ENCODE measurements around the gene P3H4. TPM values are rescaled to one million over a fixed set of nuclear protein-coding genes. Genes with fewer than 3 reads are reported as not detected.

Gene P3H4
- total RNA-seq, 1 experiment from 2014 or later = 24.0 TPM

- Mint-ChIP-seq H3K36me3 (ENCODE audit: insufficient read depth in 1 of 3, low read depth in 3 of 3) (peaks cover 26 to 36% (median 32%) of the 10 kb centered on the region in 3 experiments), H3K27me3 (ENCODE audit: low read depth) (peaks cover 11% of the 10 kb centered on the region), H3K4me1 (peaks cover 23 to 36% of the 10 kb centered on the region in 2 experiments), H3K4me3 (peak overlapping the region; percentile 91 to 99), H3K9me3 (peaks cover 0 to 10% of the 10 kb centered on the region in 2 experiments; a peak in 3 of 5 replicates), H3K27ac (peak overlapping the region in 2 of 3 experiments; percentile 53 to 97; a peak in 4 of 7 replicates)
- H4K5ac ChIP-seq (ENCODE audit: insufficient read length, low read depth, low read length) = no peak overlapping the region
- no peaks in the 10 kb centered on the region for H3K9me3 ChIP-seq (ENCODE audit: control insufficient read depth, low read depth, low read length)
- H3K79me2 ChIP-seq (ENCODE audit: insufficient read depth, low read length) = peaks cover 14% of the 10 kb centered on the region; the same call in 1 of the 2 replicates
- no peak overlapping the region for H3K23ac ChIP-seq (ENCODE audit: insufficient read length, low read depth, low read length)
- H2AFZ ChIP-seq (ENCODE audit: low read length) = no peak overlapping the region
- no peaks in the 10 kb centered on the region for H3K27me3 ChIP-seq (ENCODE audit: insufficient read depth, low read length)
- H3K9ac ChIP-seq (ENCODE audit: extremely low read depth, insufficient read length, low read length) = peak overlapping the region; percentile 51
- H3K4me2 ChIP-seq (ENCODE audit: insufficient read depth, insufficient read length, low read length) = peak overlapping the region; percentile 76
- H3K4me1 ChIP-seq (ENCODE audit: insufficient read depth, low read length) = peaks cover 4% of the 10 kb centered on the region; the same call in 1 of the 2 replicates
- no peaks in the 10 kb centered on the region for H4K20me1 ChIP-seq (ENCODE audit: control insufficient read depth, insufficient read depth, insufficient read length)
- no peak for DNase-seq
- H3K27ac ChIP-seq (ENCODE audit: insufficient read length, low read depth, low read length) = no peak overlapping the region
- H3K14ac ChIP-seq (ENCODE audit: insufficient read depth, low read length) = no peak overlapping the region
- peaks cover 2% of the 10 kb centered on the region for H3K79me1 ChIP-seq (ENCODE audit: insufficient read depth, low read depth, low read length, poor library complexity, severe bottlenecking)
- H3K56ac ChIP-seq (ENCODE audit: insufficient read length, low read depth, low read length) = no peak overlapping the region
- no peak overlapping the region for H2BK12ac ChIP-seq (ENCODE audit: insufficient read length, low read depth, low read length)
- no CpG with 5 or more reads among the region's 12 CpGs for WGBS (ENCODE audit: extremely low coverage, insufficient read length, low lambda C conversion rate)
- no peak overlapping the region for H2BK5ac ChIP-seq (ENCODE audit: insufficient read length, low read length)
- no peak overlapping the region for H4K91ac ChIP-seq (ENCODE audit: insufficient read length, low read depth, low read length)
- no peak for TF ChIP-seq CTCF (conservative IDR thresholded peaks at IDR 0.05)
- H2BK15ac ChIP-seq (ENCODE audit: low read depth, low read length) = no peak overlapping the region
- H2AK5ac ChIP-seq (ENCODE audit: insufficient read length, low read length) = no peak overlapping the region
- no peak overlapping the region for H2BK120ac ChIP-seq (ENCODE audit: low read depth, low read length, poor library complexity, severe bottlenecking)
- no peak overlapping the region for H3K4ac ChIP-seq (ENCODE audit: low read depth, low read length)
- no peak overlapping the region for H3K18ac ChIP-seq (ENCODE audit: insufficient read length, low read depth, low read length)
- no peak overlapping the region for H2BK20ac ChIP-seq (ENCODE audit: low read depth, low read length, poor library complexity, severe bottlenecking)
- H4K8ac ChIP-seq (replicated peaks; ENCODE audit: insufficient read length, low read depth, low read length) = no peak overlapping the region
- no peak overlapping the region for H3T11ph ChIP-seq (ENCODE audit: low read length)
- peaks cover 16% of the 10 kb centered on the region for H3K23me2 ChIP-seq (ENCODE audit: insufficient read length, low read depth, low read length, poor library complexity, severe bottlenecking)
Observed at GRCh38 chr17:41813152-41813680, 1.5 kb upstream of the P3H4 start.

Measured in H9 (cell line).